T-helper 2 cell treated with Interferon-gamma antibody and Interleukin-4, amounts not matched to agents 5 μg/mL and 100 μg/mL, for 36 hours (primary cell): ENCODE measurements around the gene OLA1.
A peak's percentile ranks its signal among the peaks of the same experiment; 100 is the strongest.
"Not testable (repeated sequence)": the region's sequence is repeated elsewhere in the genome, so short reads cannot be mapped to it uniquely, and the experiment has no call there.

Experiments used
- DNase-seq: peaks from one replicate; pipeline ENCODE4 v3.0.0; 2021; ENCODE audit warnings: low spot score
- H3K27ac Mint-ChIP-seq: one replicate; pipeline ENCODE4 v1.8.0; 2021; ENCODE audit warnings: mild to moderate bottlenecking, mixed read lengths
- H3K27me3 Mint-ChIP-seq: one replicate; pipeline ENCODE4 v1.8.0; 2021; ENCODE audit warnings: low read depth, mixed read lengths
- H3K36me3 Mint-ChIP-seq: one replicate; pipeline ENCODE4 v1.8.0; 2021; ENCODE audit warnings: low read depth, mixed read lengths
- H3K4me1 Mint-ChIP-seq: one replicate; pipeline ENCODE4 v1.8.0; 2021; ENCODE audit warnings: low read depth, mixed read lengths
- H3K4me3 Mint-ChIP-seq: one replicate; pipeline ENCODE4 v1.8.0; 2022; ENCODE audit warnings: mild to moderate bottlenecking, moderate library complexity, mixed read lengths
- H3K9me3 Mint-ChIP-seq: one replicate; pipeline ENCODE4 v1.8.0; 2021; ENCODE audit warnings: mixed read lengths

OLA1 gene

DNA sequence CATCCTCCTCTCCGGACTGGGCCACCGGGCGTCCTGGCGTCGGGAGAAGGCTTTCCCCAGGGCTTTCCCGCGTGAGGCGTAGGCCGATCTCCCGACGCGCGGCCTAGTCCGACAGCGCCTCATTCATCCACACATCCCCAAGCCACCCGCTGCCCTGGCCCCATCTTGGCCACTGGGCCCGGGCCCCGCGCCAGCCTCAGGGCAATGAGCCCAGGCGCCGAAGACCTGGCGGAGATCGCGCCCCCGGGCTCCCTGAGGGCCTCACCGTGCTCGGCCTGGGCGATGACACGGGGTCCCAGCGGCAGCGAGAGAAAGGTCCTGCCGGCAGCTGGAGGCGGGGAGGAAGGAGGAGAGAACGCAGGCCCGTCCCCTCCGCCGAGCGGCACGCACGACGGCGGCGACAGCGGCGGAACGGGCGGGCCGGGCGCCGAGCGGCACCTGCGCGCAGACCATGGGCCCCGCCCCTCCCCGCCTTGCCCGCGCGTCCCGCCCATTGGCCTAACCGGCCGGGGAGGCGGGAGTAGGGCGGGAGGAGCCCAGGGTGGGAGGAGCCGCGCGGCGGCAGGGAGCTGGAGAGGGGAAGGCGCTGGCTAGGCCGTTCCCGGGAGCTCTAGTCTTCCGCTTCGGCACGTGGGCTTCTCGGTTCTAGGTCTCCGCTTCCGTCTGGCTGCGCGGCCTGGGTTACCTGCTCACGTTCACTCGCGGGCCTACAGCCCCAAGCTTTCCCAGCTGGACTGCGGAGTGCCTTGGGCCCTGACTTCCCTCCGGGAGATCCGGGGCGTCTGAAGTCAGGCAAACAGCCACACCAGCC is at the start of gene OLA1:
Gene OLA1, minus strand, starts transcription at position 346 of the 811 bp plus-strand sequence. CDS start 1,717 bp downstream, outside the sequence.
- DNase-seq: peak; percentile 96
- Mint-ChIP-seq H3K4me3 (peak within 1 kb of the TSS; percentile 84), H3K27ac (peak within 1 kb of the TSS; percentile 82), H3K9me3 (no peaks in the 10 kb centered on the region), H3K27me3 (peaks cover 2% of the 10 kb centered on the region), H3K4me1 (peaks cover 17% of the 10 kb centered on the region), H3K36me3 (peaks cover 15% of the 10 kb centered on the region)

DNA sequence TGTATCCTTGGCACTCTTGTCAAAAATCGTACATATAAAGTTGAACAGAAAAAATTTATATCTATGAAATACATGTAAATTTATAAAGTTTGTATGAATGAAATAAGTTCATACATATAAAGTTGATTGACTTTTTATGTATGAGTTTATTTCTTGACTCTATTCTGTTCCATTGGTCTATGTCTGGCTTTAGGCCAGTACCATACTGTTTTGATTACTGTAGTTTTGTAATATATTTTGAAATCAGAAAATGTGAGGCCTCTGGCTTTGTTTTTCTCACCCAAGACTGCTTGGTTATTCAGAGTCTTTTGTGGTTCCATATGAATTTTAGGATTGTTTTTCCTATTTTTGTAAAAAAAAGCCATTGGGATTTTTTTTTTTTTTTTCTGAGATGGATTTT is 44.6 kb upstream of the OLA1 start:
- Mint-ChIP-seq H3K36me3 (no peaks in the 10 kb centered on the region), H3K9me3 (peaks cover 13% of the 10 kb centered on the region), H3K27ac (no peak overlapping the region), H3K4me1 (peaks cover 5% of the 10 kb centered on the region), H3K27me3 (peaks cover 24% of the 10 kb centered on the region), H3K4me3 (no peak overlapping the region)
- no peak for DNase-seq

DNA sequence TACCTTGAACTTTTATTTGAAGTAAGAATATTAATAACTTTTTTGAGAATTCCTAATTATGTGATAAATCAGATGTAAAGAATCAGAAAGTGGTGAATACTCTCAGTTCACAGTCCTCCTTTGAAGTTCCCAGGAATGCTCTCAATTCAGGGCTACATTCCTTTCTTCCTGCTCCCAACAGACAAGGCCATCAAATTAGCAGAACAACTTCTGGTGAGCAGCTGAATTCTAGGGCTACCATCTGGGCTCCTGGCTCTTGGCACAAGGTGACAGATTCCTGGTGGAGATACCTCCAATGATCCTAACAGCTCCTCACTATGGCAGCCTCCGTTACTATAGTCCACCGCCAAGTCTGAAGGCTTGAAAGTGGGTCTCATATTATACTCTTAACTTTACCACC is 37.8 kb upstream of the OLA1 start:
- no peaks in the 10 kb centered on the region for H3K36me3 Mint-ChIP-seq
- H3K4me1 Mint-ChIP-seq: peaks cover 4% of the 10 kb centered on the region
- peaks cover 8% of the 10 kb centered on the region for H3K9me3 Mint-ChIP-seq
- no peak overlapping the region for H3K4me3 Mint-ChIP-seq
- no peak for DNase-seq
- no peak overlapping the region for H3K27ac Mint-ChIP-seq
- peaks cover 33% of the 10 kb centered on the region for H3K27me3 Mint-ChIP-seq

GRCh38 chr2:174282441-174282840 is 34.1 kb upstream of the OLA1 start:
- no peaks in the 10 kb centered on the region for H3K4me1 Mint-ChIP-seq
- no peaks in the 10 kb centered on the region for H3K9me3 Mint-ChIP-seq
- no peak for DNase-seq
- H3K27ac Mint-ChIP-seq: no peak overlapping the region
- H3K27me3 Mint-ChIP-seq: peaks cover 19% of the 10 kb centered on the region
- H3K4me3 Mint-ChIP-seq: no peak overlapping the region
- no peaks in the 10 kb centered on the region for H3K36me3 Mint-ChIP-seq

DNA sequence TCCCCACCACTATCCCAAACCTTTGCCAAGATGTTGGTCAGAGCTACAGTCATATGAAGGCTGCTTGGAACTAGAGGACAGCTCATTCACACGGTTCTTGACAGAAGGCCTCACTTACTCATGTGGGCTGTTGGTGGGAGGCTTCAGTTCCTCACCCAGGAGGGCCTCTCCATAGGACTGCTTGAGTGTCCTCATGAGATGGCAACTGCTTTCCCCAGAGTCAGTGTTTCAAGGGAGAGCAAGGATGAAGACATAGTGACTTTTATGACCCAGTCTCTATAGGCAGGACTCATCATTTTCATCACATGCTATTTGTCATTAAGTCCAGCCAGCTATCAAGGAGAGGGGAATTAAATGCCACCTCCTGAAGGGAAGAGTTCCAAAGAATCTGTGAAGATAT is 33.4 kb upstream of the OLA1 start:
- Mint-ChIP-seq H3K36me3 (no peaks in the 10 kb centered on the region), H3K4me3 (no peak overlapping the region), H3K9me3 (no peaks in the 10 kb centered on the region), H3K27me3 (peaks cover 22% of the 10 kb centered on the region), H3K4me1 (no peaks in the 10 kb centered on the region), H3K27ac (no peak overlapping the region)
- DNase-seq: no peak

DNA sequence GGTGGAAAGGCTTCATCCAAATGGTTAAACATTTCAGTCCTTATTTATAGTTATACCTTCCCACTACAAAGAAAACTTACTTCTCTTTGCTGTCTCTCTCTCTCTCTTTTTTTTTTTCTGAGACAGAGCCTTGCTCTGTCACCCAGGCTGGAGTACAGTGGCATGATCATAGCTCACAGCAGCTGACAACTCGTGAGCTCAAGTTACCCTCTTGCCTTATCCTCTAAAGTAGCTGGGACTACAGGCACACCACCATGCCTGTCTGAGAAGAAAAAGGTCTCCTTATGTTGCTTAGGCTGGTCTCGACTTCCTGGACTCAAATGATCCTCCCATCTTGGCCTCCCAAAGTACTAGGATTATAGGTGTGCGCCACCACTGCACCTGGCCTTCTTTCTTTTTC is 32.3 kb upstream of the OLA1 start:
- Mint-ChIP-seq H3K27ac (no peak overlapping the region), H3K27me3 (peaks cover 19% of the 10 kb centered on the region), H3K4me3 (no peak overlapping the region), H3K36me3 (no peaks in the 10 kb centered on the region), H3K9me3 (no peaks in the 10 kb centered on the region), H3K4me1 (no peaks in the 10 kb centered on the region)
- no peak for DNase-seq

GRCh38 chr2:174270263-174270662 is 21.9 kb upstream of the OLA1 start:
- not testable (repeated sequence) for H3K4me1 Mint-ChIP-seq, H3K36me3 Mint-ChIP-seq, H3K27ac Mint-ChIP-seq, H3K9me3 Mint-ChIP-seq, H3K4me3 Mint-ChIP-seq, DNase-seq
- H3K27me3 Mint-ChIP-seq: peaks cover 26% of the 10 kb centered on the region

DNA sequence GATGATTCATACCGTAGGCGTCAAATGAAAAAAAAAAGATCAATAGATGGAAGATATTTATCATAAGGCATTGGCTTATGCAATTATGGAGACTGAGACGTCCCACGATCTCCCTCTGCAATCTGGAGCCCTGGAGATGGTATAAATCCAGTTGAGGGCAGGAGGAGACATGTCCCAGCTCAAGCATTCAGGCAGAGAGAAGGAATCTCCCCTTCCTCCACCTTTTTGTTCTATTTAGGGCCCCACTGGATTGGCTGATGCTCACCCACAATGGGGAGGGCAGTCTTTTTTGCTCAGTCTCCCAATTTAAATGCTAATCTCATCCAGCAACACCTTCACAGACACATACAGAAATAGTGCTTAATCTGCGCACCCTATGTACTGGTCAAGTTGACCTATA is 18.0 kb upstream of the OLA1 start:
- Mint-ChIP-seq H3K27ac (no peak overlapping the region), H3K4me1 (no peaks in the 10 kb centered on the region), H3K9me3 (no peaks in the 10 kb centered on the region), H3K36me3 (no peaks in the 10 kb centered on the region), H3K27me3 (peaks cover 34% of the 10 kb centered on the region), H3K4me3 (no peak overlapping the region)
- no peak for DNase-seq

DNA sequence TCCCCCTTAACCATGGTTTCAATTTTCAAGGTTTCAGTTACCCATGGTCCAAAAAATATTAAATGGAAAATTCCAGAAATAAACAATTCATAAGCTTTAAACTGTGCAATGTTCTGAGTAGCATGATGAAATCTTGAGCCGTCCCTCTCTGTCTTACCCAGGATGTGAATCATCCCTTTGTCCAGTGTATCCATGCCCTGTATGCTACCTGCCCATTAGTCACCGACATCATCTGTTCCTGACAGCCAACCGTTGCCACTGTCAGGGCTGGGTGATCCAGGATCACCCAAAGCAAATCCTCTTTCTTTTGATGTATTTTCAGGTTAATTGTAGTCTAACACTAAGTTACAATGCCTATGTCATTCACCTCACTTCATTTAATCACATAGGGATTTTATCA is 15.7 kb upstream of the OLA1 start:
- Mint-ChIP-seq H3K4me3 (no peak overlapping the region), H3K27ac (no peak overlapping the region), H3K4me1 (no peaks in the 10 kb centered on the region), H3K9me3 (no peaks in the 10 kb centered on the region), H3K36me3 (no peaks in the 10 kb centered on the region), H3K27me3 (peaks cover 40% of the 10 kb centered on the region)
- no peak for DNase-seq

- no peak for DNase-seq
Measured at GRCh38 chr2:174259981-174260380, 11.6 kb upstream of the OLA1 start.

DNA sequence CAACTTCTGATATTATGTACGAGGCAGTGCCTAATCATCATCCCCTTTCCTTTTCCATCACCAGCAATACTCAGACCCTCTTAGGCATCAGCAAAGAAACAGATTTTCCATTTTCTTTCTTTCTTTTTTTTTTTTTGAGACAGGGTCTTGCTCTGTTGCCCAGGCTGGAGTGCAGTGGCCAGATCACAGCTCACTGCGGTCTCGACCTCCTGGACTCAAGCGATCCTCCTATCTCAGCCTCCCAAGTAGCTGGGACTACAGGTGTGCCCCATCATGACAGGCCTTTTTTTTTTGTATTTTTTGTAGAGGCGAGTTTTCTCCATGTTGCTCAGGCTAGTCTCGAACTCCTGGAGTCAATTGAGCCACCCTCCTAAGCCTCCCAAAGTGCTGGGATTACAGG is 5.9 kb upstream of the OLA1 start:
- no peaks in the 10 kb centered on the region for H3K9me3 Mint-ChIP-seq
- H3K27ac Mint-ChIP-seq: no peak overlapping the region
- no peaks in the 10 kb centered on the region for H3K36me3 Mint-ChIP-seq
- H3K4me3 Mint-ChIP-seq: no peak overlapping the region
- peaks cover 10% of the 10 kb centered on the region for H3K27me3 Mint-ChIP-seq
- peaks cover 3% of the 10 kb centered on the region for H3K4me1 Mint-ChIP-seq
- DNase-seq: no peak

More at GRCh38 chr2:174259981-174260380, 11.6 kb upstream of the OLA1 start:
- H3K27ac Mint-ChIP-seq: no peak overlapping the region
- no peaks in the 10 kb centered on the region for H3K36me3 Mint-ChIP-seq
- H3K4me1 Mint-ChIP-seq: no peaks in the 10 kb centered on the region
- peaks cover 14% of the 10 kb centered on the region for H3K27me3 Mint-ChIP-seq
- H3K9me3 Mint-ChIP-seq: no peaks in the 10 kb centered on the region
- H3K4me3 Mint-ChIP-seq: no peak overlapping the region

- H3K4me3 Mint-ChIP-seq: peak overlapping the region; percentile 79
- H3K9me3 Mint-ChIP-seq: no peaks in the 10 kb centered on the region
- H3K36me3 Mint-ChIP-seq: peaks cover 12% of the 10 kb centered on the region
- peaks cover 2% of the 10 kb centered on the region for H3K27me3 Mint-ChIP-seq
- no peak for DNase-seq
- peak overlapping the region; percentile 72 for H3K27ac Mint-ChIP-seq
- peaks cover 17% of the 10 kb centered on the region for H3K4me1 Mint-ChIP-seq
Measured at GRCh38 chr2:174248998-174249592, 763 bp upstream of the OLA1 start.

- peaks cover 2% of the 10 kb centered on the region for H3K27me3 Mint-ChIP-seq
- H3K9me3 Mint-ChIP-seq: no peaks in the 10 kb centered on the region
- H3K4me3 Mint-ChIP-seq: peak overlapping the region; percentile 84
- DNase-seq: no peak
- peaks cover 18% of the 10 kb centered on the region for H3K4me1 Mint-ChIP-seq
- peak overlapping the region; percentile 82 for H3K27ac Mint-ChIP-seq
- peaks cover 18% of the 10 kb centered on the region for H3K36me3 Mint-ChIP-seq
Measured at GRCh38 chr2:174247474-174248186, 702 bp downstream of the OLA1 start.

GRCh38 chr2:174246944-174247381 is 1.4 kb downstream of the OLA1 start:
- Mint-ChIP-seq H3K4me3 (peak overlapping the region; percentile 45), H3K36me3 (peaks cover 22% of the 10 kb centered on the region), H3K4me1 (peaks cover 19% of the 10 kb centered on the region), H3K9me3 (no peaks in the 10 kb centered on the region), H3K27me3 (peaks cover 2% of the 10 kb centered on the region), H3K27ac (no peak overlapping the region)
- DNase-seq: no peak
